NCI-H187 (cell line): ENCODE measurements around the gene ADAMTS7.
"Not testable (repeated sequence)": the region's sequence is repeated elsewhere in the genome, so short reads cannot be mapped to it uniquely, and the experiment has no call there.

Source experiments
- DNase-seq, 2 experiments: peaks; one replicate each; lab custom pipeline; 2025; lab: John Stamatoyannopoulos, UW

Gene ADAMTS7, protein sequence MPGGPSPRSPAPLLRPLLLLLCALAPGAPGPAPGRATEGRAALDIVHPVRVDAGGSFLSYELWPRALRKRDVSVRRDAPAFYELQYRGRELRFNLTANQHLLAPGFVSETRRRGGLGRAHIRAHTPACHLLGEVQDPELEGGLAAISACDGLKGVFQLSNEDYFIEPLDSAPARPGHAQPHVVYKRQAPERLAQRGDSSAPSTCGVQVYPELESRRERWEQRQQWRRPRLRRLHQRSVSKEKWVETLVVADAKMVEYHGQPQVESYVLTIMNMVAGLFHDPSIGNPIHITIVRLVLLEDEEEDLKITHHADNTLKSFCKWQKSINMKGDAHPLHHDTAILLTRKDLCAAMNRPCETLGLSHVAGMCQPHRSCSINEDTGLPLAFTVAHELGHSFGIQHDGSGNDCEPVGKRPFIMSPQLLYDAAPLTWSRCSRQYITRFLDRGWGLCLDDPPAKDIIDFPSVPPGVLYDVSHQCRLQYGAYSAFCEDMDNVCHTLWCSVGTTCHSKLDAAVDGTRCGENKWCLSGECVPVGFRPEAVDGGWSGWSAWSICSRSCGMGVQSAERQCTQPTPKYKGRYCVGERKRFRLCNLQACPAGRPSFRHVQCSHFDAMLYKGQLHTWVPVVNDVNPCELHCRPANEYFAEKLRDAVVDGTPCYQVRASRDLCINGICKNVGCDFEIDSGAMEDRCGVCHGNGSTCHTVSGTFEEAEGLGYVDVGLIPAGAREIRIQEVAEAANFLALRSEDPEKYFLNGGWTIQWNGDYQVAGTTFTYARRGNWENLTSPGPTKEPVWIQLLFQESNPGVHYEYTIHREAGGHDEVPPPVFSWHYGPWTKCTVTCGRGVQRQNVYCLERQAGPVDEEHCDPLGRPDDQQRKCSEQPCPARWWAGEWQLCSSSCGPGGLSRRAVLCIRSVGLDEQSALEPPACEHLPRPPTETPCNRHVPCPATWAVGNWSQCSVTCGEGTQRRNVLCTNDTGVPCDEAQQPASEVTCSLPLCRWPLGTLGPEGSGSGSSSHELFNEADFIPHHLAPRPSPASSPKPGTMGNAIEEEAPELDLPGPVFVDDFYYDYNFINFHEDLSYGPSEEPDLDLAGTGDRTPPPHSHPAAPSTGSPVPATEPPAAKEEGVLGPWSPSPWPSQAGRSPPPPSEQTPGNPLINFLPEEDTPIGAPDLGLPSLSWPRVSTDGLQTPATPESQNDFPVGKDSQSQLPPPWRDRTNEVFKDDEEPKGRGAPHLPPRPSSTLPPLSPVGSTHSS (N-terminal part only)

DNA sequence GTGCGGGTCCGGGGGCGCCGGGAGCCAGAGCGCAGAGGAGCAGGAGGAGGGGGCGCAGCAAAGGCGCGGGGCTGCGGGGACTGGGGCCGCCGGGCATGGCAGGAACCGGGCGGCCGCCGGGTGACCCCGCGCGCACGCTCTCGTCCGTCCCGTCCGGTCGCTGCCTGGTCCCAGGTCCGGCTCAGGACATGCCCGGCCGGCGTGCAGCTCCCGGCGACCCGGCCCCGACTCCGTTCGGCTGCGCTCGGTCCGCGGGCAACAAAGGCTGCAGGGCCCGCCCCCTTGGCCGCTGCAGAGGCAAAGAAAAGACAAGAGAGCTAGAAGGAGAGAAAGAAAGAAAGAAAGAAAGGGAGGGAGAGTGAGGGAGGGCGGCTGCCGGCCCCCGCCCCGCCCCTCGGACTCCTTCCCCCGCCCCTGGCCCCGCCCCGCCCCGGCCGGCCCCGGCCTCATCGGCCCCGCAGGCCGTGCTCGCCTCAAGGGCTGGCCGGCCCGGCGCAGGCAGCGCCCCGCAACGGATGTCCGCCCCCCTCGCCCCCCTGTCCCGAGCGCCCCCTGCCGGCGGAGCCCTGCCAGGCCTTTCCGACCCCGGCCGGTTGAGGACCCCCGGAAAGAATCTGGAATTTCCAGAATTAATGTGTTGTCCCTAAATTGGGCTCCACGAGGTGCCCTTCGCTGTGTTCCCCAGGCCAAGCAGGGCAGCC lies at the start of gene ADAMTS7:
Gene ADAMTS7 (minus strand): TSS at position 341 of the 701 bp plus-strand sequence. CDS start 244 bp downstream, at position 97.
- DNase-seq, result no peak

DNA sequence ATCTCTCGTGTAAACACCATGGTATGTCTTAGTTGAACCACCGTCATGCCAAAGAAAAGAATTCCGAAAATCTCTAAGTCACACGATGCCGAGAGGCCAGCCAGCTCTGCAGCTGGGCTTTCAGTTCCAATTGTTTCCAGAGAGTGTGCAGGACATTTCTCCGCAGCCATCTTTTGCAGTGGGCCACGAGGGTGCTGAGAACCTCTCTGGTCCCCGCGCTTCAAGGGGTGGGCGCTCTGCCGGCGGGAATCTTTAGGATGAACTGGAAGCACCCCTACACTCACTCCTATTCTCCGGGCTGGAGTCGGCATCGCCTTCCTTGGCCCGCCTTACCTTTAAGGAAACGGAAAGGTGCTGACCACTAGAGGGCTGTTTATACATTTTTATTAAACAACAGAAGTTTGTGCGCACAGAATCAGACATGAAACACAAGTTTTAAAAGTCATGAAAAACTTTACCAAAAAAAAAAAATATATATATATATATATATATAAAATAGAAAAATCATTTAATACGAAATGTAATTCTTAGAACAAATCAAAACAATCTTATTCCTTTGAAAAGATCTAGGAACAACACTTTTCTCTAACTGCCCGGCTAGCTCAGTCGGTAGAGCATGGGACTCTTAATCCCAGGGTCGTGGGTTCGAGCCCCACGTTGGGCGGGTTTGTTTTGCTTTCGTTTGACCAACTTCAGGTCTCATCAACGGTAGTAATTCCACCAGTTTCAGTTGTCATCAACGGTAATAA lies 48.9 kb upstream of the ADAMTS7 start:
- no peak for DNase-seq

DNA sequence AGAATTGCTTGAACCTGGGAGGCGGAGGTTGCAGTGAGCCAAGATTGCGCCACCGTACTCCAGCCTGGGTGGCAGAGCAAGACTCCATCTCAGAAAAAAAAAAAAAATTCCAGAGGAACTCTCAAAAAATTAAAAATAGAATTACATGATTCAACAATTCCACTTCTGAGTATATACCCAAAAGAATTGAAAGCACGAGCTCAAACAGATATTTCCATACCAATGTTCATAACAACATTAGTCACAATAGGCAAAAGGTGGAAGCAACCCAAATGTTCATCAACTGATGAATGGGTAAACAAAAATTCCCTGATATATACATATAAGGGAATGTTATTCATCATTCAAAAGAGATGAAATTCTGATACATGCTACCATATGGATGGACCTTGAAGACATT lies 44.5 kb upstream of the ADAMTS7 start:
- DNase-seq, result no peak

DNA sequence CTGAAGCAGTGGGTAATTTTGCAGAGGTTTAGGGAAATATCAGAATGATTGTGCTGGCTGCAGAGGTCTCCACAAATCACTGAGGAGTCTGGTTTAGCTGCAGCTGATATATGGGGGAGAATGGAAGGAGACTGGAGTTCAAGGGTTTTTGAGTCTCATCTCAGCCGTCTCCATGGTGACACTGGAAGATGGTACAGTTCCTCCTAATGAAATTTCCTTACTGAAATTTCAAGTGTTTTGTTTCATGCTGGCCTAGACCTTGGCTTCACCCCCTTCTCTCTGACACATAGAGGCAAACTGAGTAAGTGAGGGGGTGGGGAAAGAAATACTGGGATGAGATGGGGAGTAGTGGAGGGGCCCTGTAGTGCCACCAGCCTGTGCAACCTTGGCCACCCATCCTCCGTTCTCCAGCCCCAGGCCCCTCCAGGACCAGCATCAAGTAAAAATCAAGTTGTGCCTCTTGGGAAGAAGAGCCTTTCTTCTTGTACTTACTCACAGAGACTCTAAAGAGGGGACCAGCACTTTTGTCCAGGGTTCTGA lies 43.6 kb upstream of the ADAMTS7 start:
- DNase-seq, result no peak

DNA sequence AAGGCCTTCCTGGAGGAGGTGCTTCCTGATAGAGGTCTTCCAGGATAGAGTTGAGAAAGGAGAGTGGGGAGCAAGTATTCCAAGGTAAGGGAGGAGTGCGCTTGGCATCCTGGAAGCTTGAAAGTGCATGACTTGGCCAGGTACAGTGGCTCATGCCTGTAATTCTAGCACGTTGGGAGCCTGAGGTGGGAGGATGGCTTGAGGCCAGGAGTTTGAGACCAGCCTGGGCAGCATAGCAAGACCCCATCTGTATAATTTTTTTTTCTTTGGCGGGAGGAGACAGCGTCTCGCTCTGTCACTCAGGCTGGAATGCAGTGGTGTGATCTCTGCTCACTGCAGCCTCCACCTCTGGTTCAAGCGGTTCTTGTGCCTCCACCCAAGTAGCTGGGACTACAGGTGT lies 42.2 kb upstream of the ADAMTS7 start:
- no peak for DNase-seq

DNA sequence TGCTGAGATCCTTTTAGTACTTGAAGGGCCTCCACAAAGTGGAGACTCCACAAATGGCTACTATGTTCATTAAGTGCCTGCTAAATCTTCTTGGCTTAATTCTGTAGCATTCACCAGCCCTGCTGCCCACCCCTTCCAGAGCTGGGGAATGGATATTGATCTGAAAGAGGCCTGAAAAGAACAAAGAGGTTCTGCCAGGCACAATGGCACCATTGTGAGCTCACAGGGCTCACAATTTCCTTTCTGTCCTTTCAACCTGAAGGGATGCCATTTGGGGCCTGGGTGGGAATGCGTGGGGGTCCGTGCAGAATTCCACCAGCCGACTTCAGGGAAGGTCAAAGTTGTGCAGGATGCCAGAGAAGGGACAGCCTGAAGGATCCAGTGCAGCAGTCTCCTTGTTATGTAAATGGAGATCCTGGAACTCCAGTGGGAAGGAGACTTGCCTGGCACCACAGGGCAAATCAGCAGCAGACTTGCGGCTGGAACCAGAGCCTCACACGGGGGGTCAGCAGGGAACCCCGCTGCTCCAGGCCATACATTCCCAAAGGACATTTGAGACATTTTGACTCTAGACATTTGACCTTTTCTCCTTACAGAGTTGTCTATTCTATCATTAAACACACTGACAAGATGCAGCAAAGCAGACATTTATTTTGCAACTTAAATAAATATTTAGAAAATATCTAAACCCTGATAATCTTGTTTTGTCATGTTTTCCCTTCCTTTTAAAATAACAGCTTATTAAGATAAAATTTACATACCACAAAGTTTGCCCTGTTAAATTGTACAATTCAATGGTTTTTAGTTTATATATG lies 39.9 kb upstream of the ADAMTS7 start:
- no peak for DNase-seq

DNA sequence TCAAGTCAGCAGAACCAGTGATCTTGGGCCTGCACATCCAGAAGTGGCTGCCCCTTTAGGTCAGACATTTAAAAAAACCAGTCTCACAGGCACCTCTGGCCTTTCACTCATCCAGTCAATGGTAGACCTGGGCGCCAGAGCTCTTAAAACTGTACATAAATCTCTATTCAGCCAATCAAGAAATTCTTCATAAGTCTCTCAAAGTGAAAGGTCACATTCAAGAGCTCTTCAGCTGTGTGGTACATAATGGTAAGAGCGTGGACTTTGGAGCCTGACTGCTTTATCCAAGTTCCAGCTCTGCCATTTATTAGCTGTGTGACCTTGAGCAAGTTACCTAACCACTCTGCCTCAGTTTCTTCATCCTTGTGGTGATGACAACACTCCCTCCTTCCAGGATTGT lies 39.1 kb upstream of the ADAMTS7 start:
- DNase-seq, result no peak

DNA sequence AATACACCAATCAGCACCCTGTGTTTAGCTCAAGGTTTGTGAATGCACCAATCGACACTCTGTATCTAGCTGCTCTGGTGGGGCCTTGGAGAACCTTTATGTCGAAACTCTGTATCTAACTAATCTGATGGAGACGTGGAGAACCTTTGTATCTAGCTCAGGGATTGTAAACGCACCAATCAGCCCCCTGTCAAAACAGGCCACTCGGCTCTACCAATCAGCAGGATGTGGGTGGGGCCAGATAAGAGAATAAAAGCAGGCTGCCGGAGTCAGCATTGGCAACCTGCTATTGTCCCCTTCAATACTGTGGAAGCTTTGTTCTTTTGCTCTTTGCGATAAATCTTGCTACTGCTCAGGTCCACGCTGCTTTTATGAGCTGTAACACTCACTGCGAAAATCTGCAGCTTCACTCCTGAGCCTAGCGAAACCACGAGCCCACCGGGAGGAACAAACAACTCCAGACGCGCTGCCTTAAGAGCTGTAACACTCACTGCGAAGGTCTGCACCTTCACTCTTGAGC lies 36.2 kb upstream of the ADAMTS7 start:
- not testable (repeated sequence) for DNase-seq

DNA sequence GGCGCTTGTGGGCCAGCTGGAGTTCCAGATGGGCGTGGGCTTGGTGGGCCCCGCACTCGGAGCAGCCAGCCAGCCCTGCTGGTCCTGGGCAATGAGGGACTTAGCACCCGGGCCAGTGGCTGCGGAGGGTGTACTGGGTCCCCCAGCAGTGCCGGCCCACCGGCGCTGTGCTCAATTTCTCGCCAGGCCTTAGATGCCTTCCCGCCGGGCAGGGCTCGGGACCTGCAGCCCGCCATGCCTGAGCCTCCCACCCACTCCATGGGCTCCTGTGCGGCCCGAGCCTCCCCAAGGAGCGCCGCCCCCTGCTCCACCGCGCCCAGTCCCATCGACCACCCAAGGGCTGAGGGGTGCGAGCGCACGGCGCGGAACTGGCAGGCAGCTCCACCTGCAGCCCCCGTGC lies 35.6 kb upstream of the ADAMTS7 start:
- not testable (repeated sequence) for DNase-seq

DNA sequence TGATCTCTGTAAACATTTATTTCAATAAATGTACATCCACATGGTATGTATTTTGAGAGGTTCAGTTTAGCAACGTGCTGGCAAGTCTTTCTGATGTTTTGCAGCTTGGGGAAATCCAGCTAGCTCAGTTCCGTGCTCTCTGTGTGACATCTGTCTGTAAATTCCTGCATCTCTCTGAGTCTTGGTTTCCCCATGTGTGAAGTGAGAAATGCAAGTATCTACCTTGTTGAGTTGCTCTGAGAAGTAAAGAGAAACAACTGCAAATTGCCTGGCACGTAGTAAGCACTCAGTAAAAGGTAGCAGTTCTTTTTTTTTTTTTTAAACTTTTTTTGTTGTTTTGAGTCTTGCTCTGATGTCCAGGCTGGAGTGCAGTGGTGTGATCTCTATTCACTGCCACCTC lies 31.3 kb upstream of the ADAMTS7 start:
- no peak for DNase-seq

DNA sequence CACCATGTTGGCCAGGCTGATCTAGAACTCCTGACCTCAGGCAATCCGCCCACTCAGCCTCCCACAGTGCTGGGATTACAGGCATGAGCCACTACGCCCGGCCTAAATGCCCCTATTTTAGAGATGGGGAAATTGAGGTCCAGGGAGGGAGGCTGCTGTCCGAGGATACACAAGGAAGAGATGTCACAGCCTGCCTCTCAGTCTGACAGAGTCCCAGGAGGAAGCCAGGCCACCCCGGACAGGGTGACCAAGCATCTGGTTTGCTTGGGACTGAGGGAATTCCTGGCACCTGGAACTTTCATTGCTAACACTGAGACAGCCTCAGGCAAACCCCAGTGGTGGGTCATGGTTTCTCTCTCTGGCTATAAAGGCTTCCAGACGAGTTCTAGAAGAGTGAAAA lies 30.6 kb upstream of the ADAMTS7 start:
- no peak for DNase-seq

DNA sequence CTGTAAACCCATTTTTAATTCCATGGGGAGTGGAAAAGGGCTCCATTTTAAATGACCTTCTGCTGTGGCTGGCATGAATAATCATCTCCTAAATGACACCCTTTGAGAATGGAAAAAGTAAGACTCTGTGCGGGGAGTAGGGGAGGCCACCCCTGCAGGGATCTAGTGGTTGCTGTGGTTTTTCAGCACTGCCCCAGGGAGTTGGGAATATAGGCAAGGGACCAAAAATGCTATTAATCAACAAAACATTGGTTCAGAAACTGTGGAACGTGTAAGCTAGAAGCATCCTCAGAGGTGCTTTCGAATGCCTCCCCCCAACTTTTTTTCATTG lies 30.1 kb upstream of the ADAMTS7 start:
- no peak for DNase-seq

DNA sequence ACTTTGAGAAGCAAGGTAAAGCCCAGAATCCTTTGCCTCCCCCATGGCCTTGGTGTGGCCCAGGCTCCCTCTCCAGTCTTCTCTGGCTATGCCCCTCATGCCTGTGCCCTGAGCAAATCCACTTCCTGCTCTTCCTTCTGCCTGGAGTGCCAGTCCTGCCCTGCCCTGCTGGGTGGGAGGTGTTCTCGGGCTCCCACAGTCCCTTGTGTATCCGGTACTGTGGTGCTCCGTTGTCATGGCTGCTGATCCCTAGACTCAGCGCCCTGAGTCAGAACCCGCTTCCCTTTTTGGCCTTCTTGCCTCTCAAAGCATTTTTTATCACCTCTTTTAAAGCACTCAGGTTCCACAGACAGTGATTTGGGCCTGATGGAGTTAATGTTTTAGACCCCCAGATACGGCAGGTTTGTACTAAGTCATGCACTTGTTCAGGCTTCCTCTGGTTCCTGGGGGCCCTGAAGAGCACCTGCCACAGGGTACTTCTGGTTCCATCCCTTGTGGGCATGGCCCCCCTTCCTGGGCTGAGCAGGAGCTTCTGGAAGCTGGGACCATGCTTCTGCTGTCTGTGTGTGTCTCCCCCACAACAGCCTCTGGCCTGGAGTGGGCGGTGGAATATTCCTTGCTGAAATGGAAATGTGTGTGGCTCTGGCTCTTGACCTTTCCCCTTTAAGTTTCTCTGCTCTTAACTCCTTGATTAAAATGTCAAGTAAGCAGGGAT lies 29.6 kb upstream of the ADAMTS7 start:
- DNase-seq, result no peak

DNA sequence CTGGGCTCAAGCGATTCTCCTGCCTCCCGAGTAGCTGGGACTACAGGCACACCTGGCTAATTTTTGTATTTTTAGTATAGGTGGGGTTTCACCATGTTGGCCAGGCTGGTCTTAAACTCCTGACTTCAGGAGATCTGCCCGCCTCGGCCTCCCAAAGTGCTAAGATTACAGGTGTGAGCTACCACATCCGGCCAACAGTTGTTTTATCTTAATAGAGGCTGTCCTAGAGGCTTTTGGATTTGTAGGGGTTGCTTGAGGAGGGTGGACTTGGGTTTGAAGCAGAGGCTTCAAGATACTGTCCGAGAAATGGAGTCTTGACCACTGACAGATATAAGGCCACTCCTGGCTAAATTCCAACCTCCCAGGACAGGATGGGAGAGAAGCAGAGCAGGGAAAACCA lies 27.9 kb upstream of the ADAMTS7 start:
- DNase-seq, result not testable (repeated sequence)

DNA sequence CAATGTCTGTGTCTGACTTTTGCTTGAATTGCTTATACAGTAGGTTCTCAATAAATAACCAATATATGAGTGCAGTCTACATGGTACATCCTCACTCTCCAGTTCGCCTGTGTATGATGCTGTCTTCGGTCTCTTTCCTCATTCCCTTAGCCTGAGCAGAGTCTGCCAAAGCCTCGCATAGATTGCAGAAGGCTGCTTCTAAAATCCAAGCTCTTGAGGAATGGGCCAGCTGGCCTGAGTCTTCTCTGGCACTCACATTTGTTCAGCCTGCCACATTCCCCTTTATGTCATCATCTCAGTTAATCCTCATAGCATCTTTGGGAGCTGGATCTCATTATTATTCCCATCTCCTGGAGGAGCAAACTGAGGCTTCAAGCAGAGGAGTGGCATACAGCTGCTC lies 27.2 kb upstream of the ADAMTS7 start:
- DNase-seq, result no peak

DNA sequence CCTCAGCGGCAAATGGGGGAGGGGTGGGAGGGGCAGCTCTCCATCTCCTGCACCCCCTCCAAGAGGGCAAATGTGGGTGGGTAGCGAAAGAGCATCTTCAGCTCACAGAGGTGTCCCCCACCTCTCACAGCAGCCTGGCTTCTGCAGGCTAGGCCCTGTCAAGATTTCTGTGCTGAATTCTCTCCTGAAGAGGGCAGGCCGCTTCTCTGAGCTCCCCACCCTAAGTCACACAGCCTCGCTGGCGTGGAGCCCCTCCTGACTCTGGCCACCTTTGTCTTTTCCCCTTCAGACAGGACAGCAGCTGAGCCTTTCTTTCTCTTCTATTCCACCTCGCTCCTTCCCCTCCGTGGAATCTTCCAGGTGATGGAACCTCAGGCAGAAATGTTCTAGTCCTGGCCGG lies 26.3 kb upstream of the ADAMTS7 start:
- no peak for DNase-seq

DNA sequence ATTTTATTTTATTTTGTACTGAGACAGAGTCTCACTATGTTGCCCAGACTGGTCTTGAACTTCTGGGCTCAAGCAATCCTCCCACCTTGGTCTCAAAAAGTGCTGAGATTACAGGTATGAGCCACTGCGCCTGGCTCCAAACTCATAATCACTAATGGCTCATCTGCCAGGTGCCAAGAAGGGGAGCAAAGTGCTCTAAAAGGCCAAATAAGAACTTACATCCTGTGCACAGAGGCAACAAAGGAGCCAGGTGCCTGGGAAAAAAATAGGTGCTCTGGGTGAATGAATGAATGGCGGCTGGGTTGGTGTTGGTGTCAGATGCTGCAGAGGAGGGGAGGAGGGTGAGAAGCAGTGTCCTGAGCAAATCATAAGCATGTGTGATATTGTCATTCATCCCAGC lies 25.9 kb upstream of the ADAMTS7 start:
- no peak for DNase-seq

DNA sequence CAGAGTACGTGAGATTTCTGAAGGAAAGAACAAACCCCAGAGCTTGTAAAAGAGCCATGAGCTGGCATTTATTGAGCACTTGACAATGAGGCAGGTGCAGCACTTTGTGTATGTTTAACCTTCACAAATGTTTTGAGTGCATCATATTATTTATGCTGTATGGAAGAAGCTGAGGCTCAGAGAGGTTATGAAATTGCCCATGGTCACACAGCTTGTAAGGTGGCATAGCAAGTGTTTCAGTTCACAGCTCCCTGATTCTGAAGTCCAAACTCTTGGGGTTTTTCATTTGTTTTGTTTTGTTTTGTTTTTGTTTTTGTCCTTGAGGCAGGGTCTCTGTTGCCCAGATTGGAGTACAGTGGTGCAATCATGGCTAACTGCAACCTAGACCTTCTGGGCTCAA lies 25.1 kb upstream of the ADAMTS7 start:
- no peak for DNase-seq
